A673 (cell line): ENCODE data around the gene DHRSX. TPM values are rescaled to one million over a fixed set of nuclear protein-coding genes. Genes with fewer than 3 reads are reported as not detected.

Experiments
- BruUV-seq: library from RNA; stranded (reverse); fragments of 400-500 nt; replicated peaks from 2 replicates; lab custom pipeline; 2021; lab: Mats Ljungman, UMichigan
- CTCF ChIA-PET: fragments of 300-600 bp; sonication (Branson Sonifier 250); formaldehyde crosslinking; loops from one replicate; lab custom pipeline; 2022; ENCODE audit warnings: antibody characterized with exemption; lab: Charles Lee
- POLR2A ChIA-PET: fragments of 300-600 bp; sonication (Branson Sonifier 250); formaldehyde crosslinking; loops from one replicate; lab custom pipeline; 2022; ENCODE audit warnings: antibody characterized with exemption; ENCODE audit not compliant: low non-redundant PET; lab: Charles Lee
- DNase-seq: peaks from one replicate; pipeline ENCODE4 v3.0.0-alpha.2; 2015; ENCODE audit warnings: low spot score
- H3K27ac ChIP-seq: fragments of 200-600 bp; sonication (generic); 2 replicates; pipeline ENCODE4 v1.5.1; 2016; ENCODE audit warnings: mixed run types, low read depth, mild to moderate bottlenecking, mixed read lengths, antibody characterized with exemption, low read length; ENCODE audit not compliant: poor library complexity, severe bottlenecking
- H3K27me3 ChIP-seq: fragments of 200-600 bp; sonication (generic); replicated peaks from 2 replicates; pipeline ENCODE4 v1.6.1; 2017; ENCODE audit warnings: mixed run types, low read depth, mild to moderate bottlenecking, mixed read lengths, antibody characterized with exemption, low read length; ENCODE audit not compliant: insufficient read depth, poor library complexity
- H3K36me3 ChIP-seq: fragments of 200-600 bp; sonication (generic); 2 replicates; pipeline ENCODE4 v1.6.1; 2016; ENCODE audit warnings: mixed run types, mild to moderate bottlenecking, mixed read lengths, antibody characterized with exemption, low read length; ENCODE audit not compliant: insufficient read depth, poor library complexity, severe bottlenecking
- H3K4me1 ChIP-seq: fragments of 200-600 bp; sonication (generic); 2 replicates; pipeline ENCODE4 v1.6.1; 2017; ENCODE audit warnings: mixed run types, mild to moderate bottlenecking, mixed read lengths, antibody characterized with exemption, low read length; ENCODE audit not compliant: insufficient read depth, poor library complexity, severe bottlenecking
- H3K4me3 ChIP-seq: fragments of 200-600 bp; sonication (generic); 2 replicates; pipeline ENCODE4 v1.5.1; 2016; ENCODE audit warnings: low read depth, mixed run types, mild to moderate bottlenecking, mixed read lengths, low read length; ENCODE audit not compliant: poor library complexity, severe bottlenecking
- H3K9me3 ChIP-seq: fragments of 200-600 bp; sonication (generic); 2 replicates; pipeline ENCODE4 v1.6.1; 2016; ENCODE audit warnings: mixed run types, low read depth, mild to moderate bottlenecking, mixed read lengths, antibody characterized with exemption, low read length; ENCODE audit not compliant: poor library complexity, severe bottlenecking
- CTCF ChIP-seq: fragments of 300-800, 200-600 bp; sonication (generic); conservative IDR thresholded peaks from 2 replicates; pipeline ENCODE4 v1.5.1; 2017; ENCODE audit warnings: low read depth, mild to moderate bottlenecking, antibody characterized with exemption, low read length, moderate library complexity, mixed read lengths
- EZH2 ChIP-seq: fragments of 200-600 bp; sonication (generic); IDR thresholded peaks from 2 replicates; pipeline ENCODE4 v1.6.1; 2017; ENCODE audit warnings: borderline replicate concordance, low read depth, mild to moderate bottlenecking, mixed read lengths, antibody characterized with exemption, low read length; ENCODE audit not compliant: poor library complexity, severe bottlenecking
- intact Hi-C: fragments of 100-400 bp; cut with micrococcal nuclease; formaldehyde crosslinking; loops from one replicate; pipeline ENCODE4 v1.10.0; 2022; ENCODE audit not compliant: unreplicated experiment
- total RNA-seq: library from RNA; stranded (reverse); gene quantifications from 2 replicates; pipeline ENCODE4 v1.2.3, GENCODE V29; 2021

Gene DHRSX
- total RNA-seq, 1 experiment from 2014 or later, result 30.2 TPM

- no peaks in the 10 kb centered on the region for H3K27me3 ChIP-seq
- no TSS peak for BruUV-seq
- no peak overlapping the region for H3K27ac ChIP-seq
- H3K36me3 ChIP-seq, result no peaks in the 10 kb centered on the region
- ChIA-PET CTCF (no interaction called here), POLR2A (no interaction called here)
- H3K4me1 ChIP-seq, result no peaks in the 10 kb centered on the region
- no peak overlapping the region for H3K4me3 ChIP-seq
- no peak for DNase-seq
- intact Hi-C loops, result no loop called here
- TF ChIP-seq EZH2 (no peak), CTCF (no peak)
- no peaks in the 10 kb centered on the region for H3K9me3 ChIP-seq
These were observed 42.2 kb upstream of the DHRSX start for GRCh38 chrX:2542826-2543521.

- DNase-seq, result no peak
- ChIA-PET CTCF (no interaction called here), POLR2A (no interaction called here)
- H3K27ac ChIP-seq, result no peak overlapping the region
- no peak for TF ChIP-seq EZH2
- no peak for TF ChIP-seq CTCF
- H3K36me3 ChIP-seq, result no peaks in the 10 kb centered on the region
- no peaks in the 10 kb centered on the region for H3K4me1 ChIP-seq
- no peak overlapping the region for H3K4me3 ChIP-seq
- H3K9me3 ChIP-seq, result no peaks in the 10 kb centered on the region
- no peaks in the 10 kb centered on the region for H3K27me3 ChIP-seq
- no TSS peak for BruUV-seq
- intact Hi-C loops, result no loop called here
These were observed 40.8 kb upstream of the DHRSX start for GRCh38 chrX:2541603-2542002.

GRCh38 chrX:2540426-2540947, 39.7 kb upstream of the DHRSX start:
- Histone ChIP-seq H3K27ac (no peak overlapping the region), H3K36me3 (no peaks in the 10 kb centered on the region), H3K9me3 (no peaks in the 10 kb centered on the region), H3K4me1 (no peaks in the 10 kb centered on the region), H3K27me3 (no peaks in the 10 kb centered on the region), H3K4me3 (no peak overlapping the region)
- intact Hi-C loops, result no loop called here
- CTCF ChIA-PET, result no interaction called here
- no TSS peak for BruUV-seq
- POLR2A ChIA-PET, result no interaction called here
- DNase-seq, result no peak
- no peak for TF ChIP-seq CTCF
- TF ChIP-seq EZH2, result no peak
